ENCODE data around the gene SIK3. TPM values are rescaled to one million over a fixed set of nuclear protein-coding genes. Genes with fewer than 3 reads are reported as not detected.

The SIK3 gene
- total RNA-seq, 1 donor, result 40.0 TPM

Other genes starting within 250 kb of the SIK3 start
- 110 TPM for gene PAFAH1B2, start 45.9 kb upstream of the SIK3 start, total RNA-seq
- 46.6 TPM for gene SIDT2, start 80.3 kb upstream of the SIK3 start, total RNA-seq
- gene TAGLN, start 100.9 kb upstream of the SIK3 start, total RNA-seq, result 8.6 TPM
- 96.1 TPM for gene PCSK7, start 133.6 kb upstream of the SIK3 start, total RNA-seq
- 4.7 TPM for gene RNF214, start 134.2 kb upstream of the SIK3 start, total RNA-seq
- gene BACE1-AS, start 192.9 kb upstream of the SIK3 start, total RNA-seq, result 0.52 TPM
- 1.9 TPM for gene BACE1, start 217.8 kb upstream of the SIK3 start, total RNA-seq
- 13.4 TPM for gene CEP164, start 229.4 kb upstream of the SIK3 start, total RNA-seq